NB4 (cell line): Measurements from ENCODE around the gene PPFIBP2.

Experiments
- MYC ChIP-seq: IDR thresholded peaks from 2 replicates; pipeline ENCODE4 v1.6.1; 2011; ENCODE audit warnings: low read depth, low read length
- POLR2A ChIP-seq: IDR thresholded peaks from 2 replicates; pipeline ENCODE4 v1.6.1; 2011; ENCODE audit warnings: mild to moderate bottlenecking; ENCODE audit not compliant: insufficient read length; ENCODE audit errors: extremely low read depth
- TF ChIP-seq, protein P1 (sequence below): IDR thresholded peaks from one replicate; pipeline ENCODE4 v1.5.1; 2012; ENCODE audit warnings: low read depth, low read length
- TF ChIP-seq, protein P2 (sequence below): IDR thresholded peaks from 2 replicates; pipeline ENCODE4 v1.6.1; 2011; ENCODE audit warnings: low read depth, low read length

DNA sequence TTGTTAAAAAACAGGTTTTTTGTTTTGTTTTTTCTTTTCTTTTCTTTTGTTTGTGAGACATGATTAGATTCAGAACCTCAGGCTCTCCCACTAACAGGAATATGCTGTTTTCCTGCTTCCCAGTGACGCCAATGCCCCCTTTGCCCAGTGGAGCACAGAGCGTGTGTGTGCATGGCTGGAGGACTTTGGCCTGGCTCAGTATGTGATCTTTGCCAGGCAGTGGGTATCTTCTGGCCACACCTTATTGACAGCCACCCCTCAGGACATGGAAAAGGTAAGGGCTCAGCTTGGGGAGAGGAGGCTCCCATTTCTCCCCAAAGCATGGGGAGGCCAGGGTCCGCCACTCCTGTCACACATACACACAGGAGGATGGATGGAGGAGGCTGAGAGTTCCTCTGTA is 134.5 kb downstream of the PPFIBP2 start:
- TF ChIP-seq, protein P1, sequence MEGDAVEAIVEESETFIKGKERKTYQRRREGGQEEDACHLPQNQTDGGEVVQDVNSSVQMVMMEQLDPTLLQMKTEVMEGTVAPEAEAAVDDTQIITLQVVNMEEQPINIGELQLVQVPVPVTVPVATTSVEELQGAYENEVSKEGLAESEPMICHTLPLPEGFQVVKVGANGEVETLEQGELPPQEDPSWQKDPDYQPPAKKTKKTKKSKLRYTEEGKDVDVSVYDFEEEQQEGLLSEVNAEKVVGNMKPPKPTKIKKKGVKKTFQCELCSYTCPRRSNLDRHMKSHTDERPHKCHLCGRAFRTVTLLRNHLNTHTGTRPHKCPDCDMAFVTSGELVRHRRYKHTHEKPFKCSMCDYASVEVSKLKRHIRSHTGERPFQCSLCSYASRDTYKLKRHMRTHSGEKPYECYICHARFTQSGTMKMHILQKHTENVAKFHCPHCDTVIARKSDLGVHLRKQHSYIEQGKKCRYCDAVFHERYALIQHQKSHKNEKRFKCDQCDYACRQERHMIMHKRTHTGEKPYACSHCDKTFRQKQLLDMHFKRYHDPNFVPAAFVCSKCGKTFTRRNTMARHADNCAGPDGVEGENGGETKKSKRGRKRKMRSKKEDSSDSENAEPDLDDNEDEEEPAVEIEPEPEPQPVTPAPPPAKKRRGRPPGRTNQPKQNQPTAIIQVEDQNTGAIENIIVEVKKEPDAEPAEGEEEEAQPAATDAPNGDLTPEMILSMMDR: no peak
- TF ChIP-seq POLR2A (no peak), MYC (no peak)
- TF ChIP-seq, protein P2, sequence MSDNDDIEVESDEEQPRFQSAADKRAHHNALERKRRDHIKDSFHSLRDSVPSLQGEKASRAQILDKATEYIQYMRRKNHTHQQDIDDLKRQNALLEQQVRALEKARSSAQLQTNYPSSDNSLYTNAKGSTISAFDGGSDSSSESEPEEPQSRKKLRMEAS: no peak
